ENCODE results near the gene GREB1. TPM values are rescaled to one million over a fixed set of nuclear protein-coding genes. Genes with fewer than 3 reads are reported as not detected.
A peak's percentile ranks its signal among the peaks of the same experiment; 100 is the strongest.

Gene GREB1
- total and polyA plus RNA-seq, 12 donors: 2.2 to 26.2 (median 3.7) TPM

DNA sequence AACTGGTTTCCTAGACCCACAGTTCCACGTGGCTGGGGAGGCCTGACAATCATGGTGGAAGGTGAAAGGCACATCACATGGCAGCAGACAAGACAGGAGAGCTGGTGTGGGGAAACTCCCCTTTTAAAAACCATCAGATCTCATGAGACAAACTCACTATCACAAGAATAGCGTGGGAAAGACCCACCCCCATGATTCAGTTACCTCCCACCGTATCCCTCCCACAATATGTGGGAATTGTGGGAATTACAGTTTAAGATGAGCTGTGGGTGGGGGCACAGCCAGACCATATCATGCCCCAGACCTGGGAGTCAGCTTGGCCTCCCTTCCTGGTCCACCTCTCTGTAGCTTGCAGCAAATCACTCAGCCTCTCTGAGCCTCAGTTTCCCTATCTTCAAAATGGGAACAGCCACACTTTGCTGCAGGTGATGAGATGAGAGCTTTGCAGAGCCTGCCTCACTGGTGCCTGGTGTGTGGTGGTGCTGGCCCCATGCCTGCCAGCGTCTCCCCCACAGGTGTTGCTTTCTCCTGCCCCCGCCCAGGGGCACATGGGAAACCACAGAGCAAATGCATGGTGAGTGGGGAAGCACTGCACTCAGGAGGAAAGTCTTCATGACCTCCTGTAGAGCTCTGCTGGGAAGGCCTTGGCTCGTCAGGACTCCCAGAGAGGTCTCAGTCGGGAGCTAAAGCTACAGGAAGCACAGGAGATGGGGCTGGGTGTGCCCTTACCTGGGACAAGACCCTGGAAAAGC, 31.1 kb downstream of the GREB1 start:
- Histone ChIP-seq H3K27ac (no peak overlapping the region), H3K4me1 (replicated peaks in 1 of 2) (no peaks in the 10 kb centered on the region), H3K36me3 (replicated peaks in 1 of 2) (no peaks in the 10 kb centered on the region), H3K27me3 (no peaks in the 10 kb centered on the region), H3K9me3 (replicated peaks in 1 of 3) (no peaks in the 10 kb centered on the region), H3K4me3 (no peak overlapping the region)
- 88 to 94% (median 90%) methylated on average over 6 to 7 of the region's 7 CpGs for WGBS, 4 donors
- no peak for TF ChIP-seq POLR2A (IDR thresholded peaks at IDR 0.05)
- TF ChIP-seq, protein P1, sequence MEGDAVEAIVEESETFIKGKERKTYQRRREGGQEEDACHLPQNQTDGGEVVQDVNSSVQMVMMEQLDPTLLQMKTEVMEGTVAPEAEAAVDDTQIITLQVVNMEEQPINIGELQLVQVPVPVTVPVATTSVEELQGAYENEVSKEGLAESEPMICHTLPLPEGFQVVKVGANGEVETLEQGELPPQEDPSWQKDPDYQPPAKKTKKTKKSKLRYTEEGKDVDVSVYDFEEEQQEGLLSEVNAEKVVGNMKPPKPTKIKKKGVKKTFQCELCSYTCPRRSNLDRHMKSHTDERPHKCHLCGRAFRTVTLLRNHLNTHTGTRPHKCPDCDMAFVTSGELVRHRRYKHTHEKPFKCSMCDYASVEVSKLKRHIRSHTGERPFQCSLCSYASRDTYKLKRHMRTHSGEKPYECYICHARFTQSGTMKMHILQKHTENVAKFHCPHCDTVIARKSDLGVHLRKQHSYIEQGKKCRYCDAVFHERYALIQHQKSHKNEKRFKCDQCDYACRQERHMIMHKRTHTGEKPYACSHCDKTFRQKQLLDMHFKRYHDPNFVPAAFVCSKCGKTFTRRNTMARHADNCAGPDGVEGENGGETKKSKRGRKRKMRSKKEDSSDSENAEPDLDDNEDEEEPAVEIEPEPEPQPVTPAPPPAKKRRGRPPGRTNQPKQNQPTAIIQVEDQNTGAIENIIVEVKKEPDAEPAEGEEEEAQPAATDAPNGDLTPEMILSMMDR (IDR thresholded peaks at IDR 0.05): no peak
- intact Hi-C loops (cut with DNase I): no loop called here
- peak in 1 of 7 donors; percentile 2 for DNase-seq

DNA sequence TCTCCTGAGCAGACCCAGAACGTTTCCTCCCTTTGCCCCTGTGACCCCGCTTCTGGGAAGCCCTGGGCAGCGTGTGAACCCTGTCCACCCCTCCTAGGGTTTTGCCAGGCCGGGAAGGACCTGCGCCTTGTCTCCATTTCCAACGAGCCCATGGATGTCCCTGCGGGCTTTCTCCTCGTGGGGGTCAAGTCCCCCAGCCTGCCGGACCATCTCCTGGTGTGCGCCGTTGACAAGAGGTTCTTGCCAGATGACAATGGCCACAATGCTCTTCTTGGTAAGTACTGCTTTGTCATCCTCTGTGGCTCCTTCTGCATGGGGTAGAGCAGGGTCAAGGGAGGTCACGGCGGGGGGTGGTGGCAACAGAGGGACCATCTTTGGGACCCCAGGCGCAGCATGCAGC, 32.5 kb downstream of the GREB1 start:
- no peaks in the 10 kb centered on the region for H3K9me3 ChIP-seq (replicated peaks in 1 of 3)
- H3K27ac ChIP-seq: no peak overlapping the region
- H3K4me1 ChIP-seq (replicated peaks in 1 of 2): no peaks in the 10 kb centered on the region
- WGBS, 4 donors: 87 to 92% (median 87%) methylated on average over 10 to 14 of the region's 14 CpGs
- DNase-seq: peak in 1 of 7 donors; percentile 3
- no peak overlapping the region for H3K4me3 ChIP-seq
- TF ChIP-seq POLR2A (IDR thresholded peaks at IDR 0.05): no peak
- TF ChIP-seq, protein P1 (IDR thresholded peaks at IDR 0.05): no peak
- no peaks in the 10 kb centered on the region for H3K27me3 ChIP-seq
- H3K36me3 ChIP-seq (replicated peaks in 1 of 2): no peaks in the 10 kb centered on the region
- intact Hi-C loops (cut with DNase I): no loop called here

DNA sequence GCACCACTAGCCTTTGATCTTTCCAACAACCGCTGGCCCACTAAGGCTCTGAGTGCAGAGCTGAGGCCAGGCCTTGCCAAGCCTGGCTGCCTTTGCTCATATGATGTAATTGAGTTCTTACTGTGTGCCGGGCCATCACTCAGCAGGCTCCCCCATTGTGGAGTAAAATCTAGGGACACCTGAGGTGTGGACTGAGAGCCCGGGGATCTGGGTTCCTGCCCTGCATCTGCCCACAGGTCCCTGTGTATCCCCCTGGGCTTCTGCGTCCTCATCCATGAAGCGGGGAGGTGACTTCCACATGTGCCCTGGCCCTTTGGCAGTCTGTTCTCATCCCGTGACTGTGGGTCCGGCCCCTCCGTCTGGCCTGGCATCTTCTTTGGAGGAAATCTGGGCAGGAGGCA, 33.8 kb downstream of the GREB1 start:
- H3K9me3 ChIP-seq (replicated peaks in 1 of 3): no peaks in the 10 kb centered on the region
- 76 to 93% (median 86%) methylated on average over 5 to 8 of the region's 8 CpGs for WGBS, 4 donors
- intact Hi-C loops (cut with DNase I): no loop called here
- H3K27ac ChIP-seq: no peak overlapping the region
- H3K27me3 ChIP-seq: no peaks in the 10 kb centered on the region
- H3K36me3 ChIP-seq (replicated peaks in 1 of 2): no peaks in the 10 kb centered on the region
- TF ChIP-seq, protein P1 (IDR thresholded peaks at IDR 0.05): no peak
- no peak for TF ChIP-seq POLR2A (IDR thresholded peaks at IDR 0.05)
- no peak overlapping the region for H3K4me3 ChIP-seq
- peak in 1 of 7 donors; percentile 3 for DNase-seq
- H3K4me1 ChIP-seq (replicated peaks in 1 of 2): no peaks in the 10 kb centered on the region

DNA sequence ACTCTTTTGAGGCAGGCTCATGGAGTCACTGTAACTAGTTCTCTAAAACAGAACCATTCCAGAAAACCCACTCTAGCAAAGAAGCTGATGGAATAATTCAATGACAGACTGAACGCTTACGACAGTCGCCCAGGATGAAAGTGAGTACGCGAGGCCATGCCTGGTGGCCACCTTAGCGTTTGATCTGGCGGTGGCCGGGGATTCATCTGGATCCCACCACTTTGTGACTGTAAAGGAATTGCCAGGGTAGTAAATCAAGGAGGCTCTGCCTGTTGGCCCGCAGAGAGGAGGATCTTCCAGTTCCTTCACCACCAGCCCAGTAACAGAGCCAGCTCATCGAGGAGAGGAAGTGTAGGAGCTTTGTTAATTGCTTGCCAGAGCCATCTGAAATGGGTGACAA, 34.6 kb downstream of the GREB1 start:
- no peaks in the 10 kb centered on the region for H3K36me3 ChIP-seq (replicated peaks in 1 of 2)
- WGBS, 4 donors: 85 to 88% (median 86%) methylated on average over 10 of the region's 10 CpGs

More for the DNA sequence above, 34.6 kb downstream of the GREB1 start:
- peak in 1 of 7 donors; percentile 1 for DNase-seq
- Histone ChIP-seq H3K4me3 (no peak overlapping the region), H3K4me1 (replicated peaks in 1 of 2) (no peaks in the 10 kb centered on the region), H3K27ac (no peak overlapping the region), H3K9me3 (replicated peaks in 1 of 3) (no peaks in the 10 kb centered on the region), H3K27me3 (no peaks in the 10 kb centered on the region)
- intact Hi-C loops (cut with DNase I): no loop called here
- TF ChIP-seq, protein P1 (IDR thresholded peaks at IDR 0.05): no peak
- TF ChIP-seq POLR2A (IDR thresholded peaks at IDR 0.05): no peak
